ENCODE results near the gene FAF1. TPM values are rescaled to one million over a fixed set of nuclear protein-coding genes. Genes with fewer than 3 reads are reported as not detected.
"Not testable (repeated sequence)": the region's sequence is repeated elsewhere in the genome, so short reads cannot be mapped to it uniquely, and the experiment has no call there.

Gene FAF1
- total RNA-seq, 1 donor from 2014 or later = 47.8 TPM

GRCh38 chr1:50913954-50914353, 46.1 kb downstream of the FAF1 start:
- DNase-seq (ENCODE audit: low spot score) = no peak

- not testable (repeated sequence) for DNase-seq (ENCODE audit: low spot score)
These were observed 49.7 kb downstream of the FAF1 start for GRCh38 chr1:50910356-50910755.

- not testable (repeated sequence) for DNase-seq (ENCODE audit: low spot score)
These were observed 52.5 kb downstream of the FAF1 start for GRCh38 chr1:50907610-50908009.

- not testable (repeated sequence) for DNase-seq (ENCODE audit: low spot score)
These were observed 54.0 kb downstream of the FAF1 start for GRCh38 chr1:50906050-50906449.

- DNase-seq (ENCODE audit: low spot score) = no peak
These were observed 57.6 kb downstream of the FAF1 start for GRCh38 chr1:50902419-50902818.

GRCh38 chr1:50901872-50902271, 58.2 kb downstream of the FAF1 start:
- no peak for DNase-seq (ENCODE audit: low spot score)

GRCh38 chr1:50898773-50899172, 61.3 kb downstream of the FAF1 start:
- DNase-seq (ENCODE audit: low spot score) = no peak

GRCh38 chr1:50894340-50894739, 65.7 kb downstream of the FAF1 start:
- DNase-seq (ENCODE audit: low spot score) = no peak

GRCh38 chr1:50893466-50893865, 66.6 kb downstream of the FAF1 start:
- DNase-seq (ENCODE audit: low spot score) = no peak

- not testable (repeated sequence) for DNase-seq (ENCODE audit: low spot score)
These were observed 72.5 kb downstream of the FAF1 start for GRCh38 chr1:50887555-50887954.

- no peak for DNase-seq (ENCODE audit: low spot score)
These were observed 79.7 kb downstream of the FAF1 start for GRCh38 chr1:50880373-50880772.

- no peak for DNase-seq (ENCODE audit: low spot score)
These were observed 80.9 kb downstream of the FAF1 start for GRCh38 chr1:50879137-50879536.

GRCh38 chr1:50878434-50878833, 81.6 kb downstream of the FAF1 start:
- no peak for DNase-seq (ENCODE audit: low spot score)

GRCh38 chr1:50877641-50878040, 82.4 kb downstream of the FAF1 start:
- DNase-seq (ENCODE audit: low spot score) = no peak

- DNase-seq (ENCODE audit: low spot score) = no peak
These were observed 86.4 kb downstream of the FAF1 start for GRCh38 chr1:50873458-50874187.

GRCh38 chr1:50864845-50865244, 95.2 kb downstream of the FAF1 start:
- not testable (repeated sequence) for DNase-seq (ENCODE audit: low spot score)

GRCh38 chr1:50861772-50862171, 98.3 kb downstream of the FAF1 start:
- no peak for DNase-seq (ENCODE audit: low spot score)

GRCh38 chr1:50860702-50861101, 99.4 kb downstream of the FAF1 start:
- DNase-seq (ENCODE audit: low spot score) = no peak

- no peak for DNase-seq (ENCODE audit: low spot score)
These were observed 99.8 kb downstream of the FAF1 start for GRCh38 chr1:50860256-50860655.

- no peak for DNase-seq (ENCODE audit: low spot score)
These were observed 100.4 kb downstream of the FAF1 start for GRCh38 chr1:50859657-50860056.

- no peak for DNase-seq (ENCODE audit: low spot score)
These were observed 101.3 kb downstream of the FAF1 start for GRCh38 chr1:50858761-50859160.

- DNase-seq (ENCODE audit: low spot score) = no peak
These were observed 102.4 kb downstream of the FAF1 start for GRCh38 chr1:50857702-50858101.

- no peak for DNase-seq (ENCODE audit: low spot score)
These were observed 106.7 kb downstream of the FAF1 start for GRCh38 chr1:50853325-50853724.
